Right lobe of liver (tissue), 4 donors: ENCODE data around the gene CCDC74B.
"Not testable (repeated sequence)": the region's sequence is repeated elsewhere in the genome, so short reads cannot be mapped to it uniquely, and the experiment has no call there.

Source experiments
- CTCF ChIP-seq, 4 donors: fragments of 200-600 bp in 3 of 4; fragments of 450-650 bp in 1 of 4; IDR thresholded peaks; one replicate each; pipeline versions ENCODE4 v1.5.1 to v1.8.0; 2016 to 2022; ENCODE audit warnings: antibody characterized with exemption in 4 of 4, mild to moderate bottlenecking in 2 of 4
- POLR2A ChIP-seq: fragments of 450-650 bp; IDR thresholded peaks from one replicate; pipeline ENCODE4 v1.6.1; 2017; ENCODE audit warnings: antibody characterized with exemption, mild to moderate bottlenecking
- donor health status: DM: no; HTN: no; CAD: no.
- donor health status: DM: no; HTN: no; CAD: no.
- donor health status: DM: no; HTN: yes; CAD: no.

GRCh38 chr2:130193824-130194223 is 48.9 kb upstream of the CCDC74B start:
- not testable (repeated sequence) for TF ChIP-seq CTCF (IDR thresholded peaks at IDR 0.05); POLR2A
